Endothelial cell of umbilical vein (primary cell): ENCODE data around the gene THEM4. TPM values are rescaled to one million over a fixed set of nuclear protein-coding genes. Genes with fewer than 3 reads are reported as not detected.
A peak's percentile ranks its signal among the peaks of the same experiment; 100 is the strongest.

Experiments used
- Bru-seq: library from RNA; stranded (reverse); fragments of 400-500 nt; gene quantifications from one replicate; lab custom pipeline; 2021; lab: Mats Ljungman, UMichigan
- BruChase-seq, 2 experiments: library from RNA; stranded (reverse); fragments of 400-500 nt; gene quantifications; one replicate each; lab custom pipeline; 2021; lab: Mats Ljungman, UMichigan
- BruUV-seq: library from RNA; stranded (reverse); fragments of 400-500 nt; replicated peaks from 2 replicates; lab custom pipeline; 2021; lab: Mats Ljungman, UMichigan
- CTCF ChIA-PET: fragments of 300-600, 350-600 bp; sonication (Branson Sonifier 250); formaldehyde crosslinking; loops from one replicate; lab custom pipeline; 2021; ENCODE audit warnings: antibody characterized with exemption, inconsistent platforms; lab: Charles Lee
- POLR2A ChIA-PET: fragments of 300-600, 350-600 bp; sonication (Branson Sonifier 250); formaldehyde crosslinking; loops from one replicate; lab custom pipeline; 2021; ENCODE audit warnings: antibody characterized with exemption, inconsistent platforms; lab: Charles Lee
- DNase-seq: peaks from one replicate; pipeline ENCODE4 v3.0.0-alpha.2; 2011; ENCODE audit warnings: low read depth, low spot score
- FAIRE-seq: peaks from 2 replicates; lab custom pipeline; 2011; peaks lifted over from hg19 to GRCh38; lab: Jason Lieb, UNC
- H2AFZ ChIP-seq: 2 replicates; pipeline ENCODE4 v1.6.0; 2012; ENCODE audit warnings: low read depth, low read length, control low read depth, inconsistent platforms
- H3K27ac ChIP-seq: 2 replicates; pipeline ENCODE4 v1.5.1; 2011; ENCODE audit warnings: low read depth, mild to moderate bottlenecking, control low read depth, low read length, moderate library complexity; ENCODE audit not compliant: insufficient read depth
- H3K27me3 ChIP-seq, 2 experiments: 2 replicates each; pipeline versions ENCODE4 v1.6.0 to v1.6.1; 2011; ENCODE audit warnings: low read length in 2 of 2, mixed read lengths in 1 of 2; ENCODE audit not compliant: control insufficient read depth in 2 of 2, insufficient read depth in 2 of 2
- H3K36me3 ChIP-seq, 2 experiments: 2 replicates in 1 of 2; 3 replicates in 1 of 2; pipeline ENCODE4 v1.5.1; 2011; ENCODE audit warnings: low read length in 2 of 2, mild to moderate bottlenecking in 1 of 2, moderate library complexity in 1 of 2; ENCODE audit not compliant: control insufficient read depth in 2 of 2, insufficient read depth in 2 of 2; ENCODE audit errors: extremely low read depth in 1 of 2
- H3K4me1 ChIP-seq: 3 replicates; pipeline ENCODE4 v1.5.1; 2011; ENCODE audit warnings: mild to moderate bottlenecking, low read length; ENCODE audit not compliant: control insufficient read depth, insufficient read depth; ENCODE audit errors: extremely low read depth
- H3K4me2 ChIP-seq: 2 replicates; pipeline ENCODE4 v1.6.1; 2011; ENCODE audit warnings: low read length, control low read depth, mixed read lengths; ENCODE audit not compliant: insufficient read depth
- H3K4me3 ChIP-seq, 3 experiments: fragments of 200-600 bp in 1 of 3; sonication (generic), shearing (Covaris generic) in 1 of 3; replicated peaks in 1 of 3; 2 replicates each; pipeline ENCODE4 v1.5.1; 2011 to 2016; ENCODE audit warnings: control low read depth in 3 of 3, low read length in 3 of 3, mild to moderate bottlenecking in 2 of 3, inconsistent platforms in 1 of 3, low read depth in 1 of 3, moderate library complexity in 1 of 3; ENCODE audit not compliant: insufficient read depth in 1 of 3
- H3K79me2 ChIP-seq: 2 replicates; pipeline ENCODE4 v1.6.0; 2012; ENCODE audit warnings: low read length, inconsistent platforms; ENCODE audit not compliant: control insufficient read depth, insufficient read depth
- H3K9ac ChIP-seq: replicated peaks from 2 replicates; pipeline ENCODE3; 2011; ENCODE audit warnings: low read length, control low read depth; ENCODE audit not compliant: insufficient read depth; ENCODE audit errors: extremely low read depth
- H3K9me1 ChIP-seq: replicated peaks from 3 replicates; pipeline ENCODE4 v1.6.0; 2011; ENCODE audit warnings: mild to moderate bottlenecking, low read length; ENCODE audit not compliant: control insufficient read depth, insufficient read depth; ENCODE audit errors: extremely low read depth
- H3K9me3 ChIP-seq: replicated peaks from 2 replicates; pipeline ENCODE4 v1.5.1; 2012; ENCODE audit warnings: low read length, inconsistent platforms; ENCODE audit not compliant: control insufficient read depth, insufficient read depth
- H4K20me1 ChIP-seq: replicated peaks from 2 replicates; pipeline ENCODE3; 2011; ENCODE audit warnings: mild to moderate bottlenecking, low read length; ENCODE audit not compliant: control insufficient read depth, insufficient read depth; ENCODE audit errors: extremely low read depth
- EZH2 ChIP-seq: IDR thresholded peaks from 2 replicates; pipeline ENCODE4 v1.6.1; 2012; ENCODE audit warnings: borderline replicate concordance, low read depth, mild to moderate bottlenecking, moderate library complexity, low read length, inconsistent platforms; ENCODE audit not compliant: severe bottlenecking
- FOS ChIP-seq: IDR thresholded peaks from 2 replicates; pipeline ENCODE4 v1.6.1; 2011; ENCODE audit warnings: mild to moderate bottlenecking, low read length, moderate library complexity, borderline replicate concordance; ENCODE audit not compliant: insufficient read depth
- GATA2 ChIP-seq: IDR thresholded peaks from 2 replicates; pipeline ENCODE4 v1.7.0; 2011; ENCODE audit warnings: low read depth, mild to moderate bottlenecking, moderate library complexity, mixed read lengths, low read length; ENCODE audit not compliant: insufficient read length, insufficient read depth
- JUN ChIP-seq: IDR thresholded peaks from 2 replicates; pipeline ENCODE4 v1.6.1; 2011; ENCODE audit warnings: borderline replicate concordance, low read depth; ENCODE audit not compliant: insufficient read length, insufficient read depth
- MYC ChIP-seq: IDR thresholded peaks from one replicate; pipeline ENCODE4 v1.6.1; 2011; ENCODE audit warnings: mild to moderate bottlenecking, low read depth, low read length
- POLR2A ChIP-seq: IDR thresholded peaks from 2 replicates; pipeline ENCODE4 v1.6.1; 2012; ENCODE audit warnings: low read depth, mild to moderate bottlenecking, control low read depth, low read length
- POLR2AphosphoS5 ChIP-seq: IDR thresholded peaks from 2 replicates; pipeline ENCODE4 v1.6.1; 2012; ENCODE audit warnings: low read depth, mild to moderate bottlenecking, control low read depth, low read length, moderate library complexity; ENCODE audit not compliant: insufficient read depth
- dilution Hi-C: fragments of 300-500 bp; cut with MboI; formaldehyde crosslinking; loops from one replicate; pipeline ENCODE4 v1.15.0; 2019; ENCODE audit warnings: low sequenced_read_pairs; ENCODE audit not compliant: extremely low pct_ligation_motif_present
- intact Hi-C: fragments of 100-400 bp; cut with micrococcal nuclease; formaldehyde crosslinking; loops from one replicate; pipeline ENCODE4 v1.10.0; 2022
- long read RNA-seq: library from polyadenylated mRNA; stranded (forward); transcript quantifications from one replicate; pipeline ENCODE4 v2.0.0, GENCODE V29; 2021
- polyA minus RNA-seq, 3 experiments: library from RNA; depleted of rRNA, polyadenylated mRNA; stranded (reverse); fragments of >200 nt; gene quantifications; 1 replicate in 1 of 3; 2 replicates in 2 of 3; pipeline ENCODE4 v1.2.3, GENCODE V29; 2011
- polyA plus RNA-seq, 4 experiments: library from polyadenylated mRNA; depleted of rRNA in 3 of 4; stranded (reverse) in 3 of 4; unstranded in 1 of 4; fragments of >200 nt; gene quantifications; 2 replicates each; pipeline versions ENCODE4 v1.2.1 to v1.2.3, GENCODE V29; 2011 to 2012; ENCODE audit warnings: missing spikeins in 1 of 4
- total RNA-seq: library from RNA; stranded (reverse); gene quantifications from 2 replicates; pipeline ENCODE4 v1.2.3, GENCODE V29; 2021
- TF ChIP-seq, protein P1 (sequence below): IDR thresholded peaks from 2 replicates; pipeline ENCODE4 v1.6.1; 2011; ENCODE audit not compliant: insufficient read depth, insufficient read length
- TF ChIP-seq, protein P2 (sequence below), 2 donors: IDR thresholded peaks; 1 replicate in 1 of 2; 2 replicates in 1 of 2; pipeline ENCODE4 v1.5.1; 2011; ENCODE audit warnings: low read length in 2 of 2, mild to moderate bottlenecking in 2 of 2, moderate library complexity in 2 of 2, control low read depth in 1 of 2, inconsistent platforms in 1 of 2, low read depth in 1 of 2; ENCODE audit not compliant: insufficient read depth in 1 of 2; ENCODE audit errors: extremely low read depth in 1 of 2

THEM4 gene
- 22.1 and 24.9 TPM in 2 replicates for total RNA-seq
- 19.2 and 22.3 TPM in 2 replicates for polyA plus RNA-seq
- 25.6 and 27.1 TPM in 2 replicates for polyA plus RNA-seq (2011; cell fraction: cytosol; rRNA removed)
- polyA plus RNA-seq (2011; cell fraction: nucleus; rRNA removed), result 28.1 and 38.8 TPM in 2 replicates
- polyA plus RNA-seq (2012), result 14.7 and 22.7 TPM in 2 replicates
- 29.5 and 36.2 TPM in 2 replicates for polyA minus RNA-seq
- 8.9 TPM for polyA minus RNA-seq (2011; cell fraction: cytosol; rRNA and poly(A)+ RNA removed)
- polyA minus RNA-seq (2011; cell fraction: nucleus; rRNA and poly(A)+ RNA removed), result 14.1 and 26.0 TPM in 2 replicates
- percentile 80 among the genes with signal in this experiment for Bru-seq, nascent RNA
- percentile 67 among the genes with signal in this experiment for BruChase-seq, experiment 1, labeled RNA remaining after a 6-hour chase
- BruChase-seq, experiment 2, labeled RNA remaining after a 2-hour chase, result percentile 64 among the genes with signal in this experiment
- long read RNA-seq, transcript THEM4-202 (7 exons, 1,832 nt), result minor isoform, 15 of 76 reads
- long read RNA-seq, transcript THEM4-201 (6 exons, 2,377 nt), result major isoform, 39 of 76 reads
- long read RNA-seq, partial matches to known transcripts, result 5 of 76 reads
- long read RNA-seq, other reads (novel, unspliced or antisense), result 15 of 76 reads

DNA sequence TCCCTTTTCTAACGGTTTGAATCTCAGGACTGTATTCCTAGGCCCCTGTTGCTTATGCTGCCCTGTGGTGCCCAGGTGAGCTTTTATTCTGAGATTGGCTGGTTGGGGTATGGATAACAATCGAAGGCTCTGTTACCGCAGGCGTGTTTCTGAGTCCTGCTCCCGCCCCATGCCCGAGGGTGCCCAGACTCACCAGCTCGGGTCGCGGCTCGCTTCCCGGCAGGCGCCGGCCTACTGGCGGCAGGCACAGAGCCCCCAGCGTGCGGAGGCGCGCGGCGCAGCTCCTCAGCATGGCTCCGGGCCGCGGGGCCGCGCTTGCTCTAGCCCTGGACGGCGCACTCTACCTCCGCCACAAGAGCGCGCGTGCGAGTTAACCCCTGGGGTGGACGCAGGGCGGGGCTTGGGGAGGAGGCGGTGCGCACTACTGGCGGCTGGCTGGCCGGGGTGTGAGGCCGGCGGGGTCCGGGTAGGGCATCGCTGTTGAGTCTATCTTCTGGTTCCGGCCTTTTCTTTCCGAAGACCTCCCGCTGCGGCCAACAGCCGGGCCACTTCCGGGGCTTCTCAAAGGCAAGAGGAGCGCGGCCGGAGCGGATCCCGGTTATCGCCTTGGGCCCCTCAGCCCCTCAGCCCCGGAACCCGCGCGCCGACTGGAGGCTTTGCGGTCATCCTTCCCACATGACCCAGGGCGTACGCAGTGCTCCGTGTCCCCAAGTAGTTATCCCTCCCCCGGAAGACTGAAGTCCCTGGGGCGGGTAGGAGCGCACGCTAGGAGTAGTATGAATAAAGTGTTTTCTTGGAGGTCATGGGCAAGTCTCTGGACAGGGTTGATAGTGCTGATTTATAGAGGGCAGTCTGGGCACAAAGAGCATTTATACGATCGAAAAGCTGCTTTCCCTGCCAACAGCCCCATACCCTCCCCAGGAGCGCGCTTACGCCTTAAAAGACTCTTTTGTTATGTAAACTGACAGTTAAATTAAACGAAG, at the start of gene THEM4:
THEM4 (minus strand) TSS at position 345 of the 983 bp plus-strand sequence; CDS start at position 292, 53 bp downstream.
- intact Hi-C loops, result loop anchor here (1.0 to 5.0 kb wide), 2 partner anchors 22 to 62 kb away; no protein-coding TSS in a partner anchor

More for the DNA sequence above, at the start of gene THEM4:
- peak within 1 kb of the TSS; percentile 71 for H3K4me2 ChIP-seq
- H3K79me2 ChIP-seq, result peaks cover 14% of the 10 kb centered on the region
- FAIRE-seq, result peak; percentile 93
- H4K20me1 ChIP-seq, result no peaks in the 10 kb centered on the region
- no peak for TF ChIP-seq MYC
- no peak for TF ChIP-seq EZH2
- TF ChIP-seq GATA2, result no peak
- TF ChIP-seq, protein P1, sequence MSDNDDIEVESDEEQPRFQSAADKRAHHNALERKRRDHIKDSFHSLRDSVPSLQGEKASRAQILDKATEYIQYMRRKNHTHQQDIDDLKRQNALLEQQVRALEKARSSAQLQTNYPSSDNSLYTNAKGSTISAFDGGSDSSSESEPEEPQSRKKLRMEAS, result peak; percentile 50
- no peak for TF ChIP-seq JUN
- TF ChIP-seq, protein P2, sequence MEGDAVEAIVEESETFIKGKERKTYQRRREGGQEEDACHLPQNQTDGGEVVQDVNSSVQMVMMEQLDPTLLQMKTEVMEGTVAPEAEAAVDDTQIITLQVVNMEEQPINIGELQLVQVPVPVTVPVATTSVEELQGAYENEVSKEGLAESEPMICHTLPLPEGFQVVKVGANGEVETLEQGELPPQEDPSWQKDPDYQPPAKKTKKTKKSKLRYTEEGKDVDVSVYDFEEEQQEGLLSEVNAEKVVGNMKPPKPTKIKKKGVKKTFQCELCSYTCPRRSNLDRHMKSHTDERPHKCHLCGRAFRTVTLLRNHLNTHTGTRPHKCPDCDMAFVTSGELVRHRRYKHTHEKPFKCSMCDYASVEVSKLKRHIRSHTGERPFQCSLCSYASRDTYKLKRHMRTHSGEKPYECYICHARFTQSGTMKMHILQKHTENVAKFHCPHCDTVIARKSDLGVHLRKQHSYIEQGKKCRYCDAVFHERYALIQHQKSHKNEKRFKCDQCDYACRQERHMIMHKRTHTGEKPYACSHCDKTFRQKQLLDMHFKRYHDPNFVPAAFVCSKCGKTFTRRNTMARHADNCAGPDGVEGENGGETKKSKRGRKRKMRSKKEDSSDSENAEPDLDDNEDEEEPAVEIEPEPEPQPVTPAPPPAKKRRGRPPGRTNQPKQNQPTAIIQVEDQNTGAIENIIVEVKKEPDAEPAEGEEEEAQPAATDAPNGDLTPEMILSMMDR (IDR thresholded peaks at IDR 0.05; ENCODE audit: extremely low read depth in 1 of 2, insufficient read depth in 1 of 2, low read depth in 1 of 2, low read length in 2 of 2), result peak; percentile 25 to 46
- peak; percentile 92 for TF ChIP-seq POLR2AphosphoS5
- TF ChIP-seq POLR2A, result peak; percentile 87
- peak; percentile 7 for TF ChIP-seq FOS
- no peaks in the 10 kb centered on the region for H3K36me3 ChIP-seq
- peaks cover 2 to 7% of the 10 kb centered on the region in 2 experiments for H3K27me3 ChIP-seq
- H3K9me3 ChIP-seq, result no peaks in the 10 kb centered on the region
- dilution Hi-C loops, result loop anchor here (25.0 kb wide), 1 partner anchor 103 kb away; no protein-coding TSS in a partner anchor
- peaks cover 27% of the 10 kb centered on the region for H3K4me1 ChIP-seq
- H2AFZ ChIP-seq, result peak within 1 kb of the TSS; percentile 55
- peak; percentile 93 for DNase-seq
- H3K9ac ChIP-seq, result peak within 1 kb of the TSS; percentile 85
- H3K27ac ChIP-seq, result peak within 1 kb of the TSS; percentile 65
- CTCF ChIA-PET, result interaction anchor here (0.6 to 2.6 kb wide), 16 partner anchors 10 to 93 kb away, joined by 3 to 21 read pairs (median 3); no protein-coding TSS in a partner anchor
- H3K9me1 ChIP-seq, result no peaks in the 10 kb centered on the region
- BruUV-seq, result TSS peak; percentile 51
- POLR2A ChIA-PET, result interaction anchor here (0.6 to 0.9 kb wide), 2 partner anchors 10 to 92 kb away, joined by 3 read pairs; no protein-coding TSS in a partner anchor
- H3K4me3 ChIP-seq, result peak within 1 kb of the TSS; percentile 48 to 72 (median 50)
